ENCODE results near the gene MAPK4.
"Not testable (repeated sequence)": the region's sequence is repeated elsewhere in the genome, so short reads cannot be mapped to it uniquely, and the experiment has no call there.

MAPK4 gene

DNA sequence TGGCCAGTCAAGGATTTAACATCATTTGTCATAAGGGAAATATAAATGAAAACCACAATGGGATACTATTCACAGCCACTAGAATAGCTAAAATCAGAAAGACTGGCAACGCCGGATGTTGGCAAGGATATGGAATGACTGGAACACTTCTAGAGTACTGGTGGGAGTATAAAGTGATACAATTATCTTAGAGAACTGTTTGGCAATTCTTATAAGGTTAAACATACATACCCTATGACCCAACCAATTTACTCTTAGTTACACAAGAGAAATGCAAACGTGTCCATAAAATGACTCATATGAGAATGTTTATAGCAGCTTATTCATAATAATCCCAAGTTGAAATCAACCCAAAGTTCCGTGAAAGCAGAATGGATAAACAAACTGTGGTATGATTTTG is 35.1 kb downstream of the MAPK4 start:
- Histone ChIP-seq H3K27ac (ENCODE audit: insufficient read depth, low read length, poor library complexity, severe bottlenecking) (no peak overlapping the region), H3K36me3 (ENCODE audit: control insufficient read depth, insufficient read depth, low read length) (no peaks in the 10 kb centered on the region), H3K27me3 (replicated peaks; ENCODE audit: control insufficient read depth, insufficient read depth, low read length, poor library complexity, severe bottlenecking) (peaks cover 1% of the 10 kb centered on the region), H3K9me3 (ENCODE audit: control insufficient read depth, low read length) (no peaks in the 10 kb centered on the region), H3K4me3 (ENCODE audit: insufficient read depth, low read depth, low read length, poor library complexity, severe bottlenecking) (no peak overlapping the region), H3K4me1 (ENCODE audit: control insufficient read depth, insufficient read depth, low read length, poor library complexity, severe bottlenecking) (no peaks in the 10 kb centered on the region)
- DNase-seq, result no peak

GRCh38 chr18:50602466-50602865 is 42.6 kb downstream of the MAPK4 start:
- Histone ChIP-seq H3K9me3 (ENCODE audit: control insufficient read depth, low read length) (no peaks in the 10 kb centered on the region), H3K27ac (ENCODE audit: insufficient read depth, low read length, poor library complexity, severe bottlenecking) (no peak overlapping the region), H3K4me1 (ENCODE audit: control insufficient read depth, insufficient read depth, low read length, poor library complexity, severe bottlenecking) (no peaks in the 10 kb centered on the region), H3K27me3 (replicated peaks; ENCODE audit: control insufficient read depth, insufficient read depth, low read length, poor library complexity, severe bottlenecking) (peaks cover 5% of the 10 kb centered on the region), H3K36me3 (ENCODE audit: control insufficient read depth, insufficient read depth, low read length) (no peaks in the 10 kb centered on the region), H3K4me3 (ENCODE audit: insufficient read depth, low read depth, low read length, poor library complexity, severe bottlenecking) (no peak overlapping the region)
- DNase-seq, result no peak

GRCh38 chr18:50606609-50607008 is 46.7 kb downstream of the MAPK4 start:
- Histone ChIP-seq H3K4me1 (ENCODE audit: control insufficient read depth, insufficient read depth, low read length, poor library complexity, severe bottlenecking) (no peaks in the 10 kb centered on the region), H3K9me3 (ENCODE audit: control insufficient read depth, low read length) (no peaks in the 10 kb centered on the region), H3K27me3 (replicated peaks; ENCODE audit: control insufficient read depth, insufficient read depth, low read length, poor library complexity, severe bottlenecking) (no peaks in the 10 kb centered on the region), H3K27ac (ENCODE audit: insufficient read depth, low read length, poor library complexity, severe bottlenecking) (no peak overlapping the region), H3K36me3 (ENCODE audit: control insufficient read depth, insufficient read depth, low read length) (no peaks in the 10 kb centered on the region), H3K4me3 (ENCODE audit: insufficient read depth, low read depth, low read length, poor library complexity, severe bottlenecking) (no peak overlapping the region)
- DNase-seq, result no peak

DNA sequence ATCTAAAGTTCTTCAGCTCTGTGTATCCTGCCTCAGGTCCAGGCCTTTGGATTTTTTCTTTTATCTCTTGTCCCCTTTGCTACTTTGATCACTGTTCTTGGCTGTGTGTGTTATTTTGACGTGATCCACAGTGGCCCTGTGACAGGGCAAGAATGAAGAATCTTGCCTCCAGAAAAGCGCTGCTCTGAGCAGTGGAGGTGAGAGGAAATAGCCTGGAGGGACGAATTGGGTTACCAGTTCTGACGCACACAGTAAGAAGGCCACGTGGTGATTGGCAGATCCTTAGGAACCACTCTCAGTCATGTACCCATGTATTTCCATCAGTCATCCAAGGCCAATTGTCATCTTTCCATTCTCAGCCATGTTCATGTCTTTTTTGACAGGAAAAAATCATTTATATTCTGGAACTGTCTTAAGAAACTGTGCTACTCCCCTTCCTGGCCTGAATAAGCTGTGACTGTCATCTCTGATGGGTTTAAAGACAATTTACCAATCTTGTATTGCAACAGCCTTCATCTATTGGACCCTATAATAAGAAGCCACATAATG is 47.6 kb downstream of the MAPK4 start:
- H3K4me3 ChIP-seq (ENCODE audit: insufficient read depth, low read depth, low read length, poor library complexity, severe bottlenecking), result no peak overlapping the region
- no peak for DNase-seq
- no peak overlapping the region for H3K27ac ChIP-seq (ENCODE audit: insufficient read depth, low read length, poor library complexity, severe bottlenecking)
- no peaks in the 10 kb centered on the region for H3K27me3 ChIP-seq (replicated peaks; ENCODE audit: control insufficient read depth, insufficient read depth, low read length, poor library complexity, severe bottlenecking)
- H3K4me1 ChIP-seq (ENCODE audit: control insufficient read depth, insufficient read depth, low read length, poor library complexity, severe bottlenecking), result no peaks in the 10 kb centered on the region
- H3K9me3 ChIP-seq (ENCODE audit: control insufficient read depth, low read length), result no peaks in the 10 kb centered on the region
- H3K36me3 ChIP-seq (ENCODE audit: control insufficient read depth, insufficient read depth, low read length), result no peaks in the 10 kb centered on the region

GRCh38 chr18:50609171-50609570 is 49.3 kb downstream of the MAPK4 start:
- H3K27me3 ChIP-seq (replicated peaks; ENCODE audit: control insufficient read depth, insufficient read depth, low read length, poor library complexity, severe bottlenecking); H3K4me3 ChIP-seq (ENCODE audit: insufficient read depth, low read depth, low read length, poor library complexity, severe bottlenecking); DNase-seq: not testable (repeated sequence)

GRCh38 chr18:50610349-50610748 is 50.5 kb downstream of the MAPK4 start:
- DNase-seq, result no peak
- H3K9me3 ChIP-seq (ENCODE audit: control insufficient read depth, low read length), result no peaks in the 10 kb centered on the region
- no peaks in the 10 kb centered on the region for H3K36me3 ChIP-seq (ENCODE audit: control insufficient read depth, insufficient read depth, low read length)
- no peak overlapping the region for H3K4me3 ChIP-seq (ENCODE audit: insufficient read depth, low read depth, low read length, poor library complexity, severe bottlenecking)
- H3K4me1 ChIP-seq (ENCODE audit: control insufficient read depth, insufficient read depth, low read length, poor library complexity, severe bottlenecking), result no peaks in the 10 kb centered on the region
- no peaks in the 10 kb centered on the region for H3K27me3 ChIP-seq (replicated peaks; ENCODE audit: control insufficient read depth, insufficient read depth, low read length, poor library complexity, severe bottlenecking)
- H3K27ac ChIP-seq (ENCODE audit: insufficient read depth, low read length, poor library complexity, severe bottlenecking), result no peak overlapping the region

More at GRCh38 chr18:50609171-50609570, 49.3 kb downstream of the MAPK4 start:
- not testable (repeated sequence) for H3K9me3 ChIP-seq (ENCODE audit: control insufficient read depth, low read length); H3K4me1 ChIP-seq (ENCODE audit: control insufficient read depth, insufficient read depth, low read length, poor library complexity, severe bottlenecking); H3K27ac ChIP-seq (ENCODE audit: insufficient read depth, low read length, poor library complexity, severe bottlenecking); H3K36me3 ChIP-seq (ENCODE audit: control insufficient read depth, insufficient read depth, low read length)

GRCh38 chr18:50611529-50611941 is 51.6 kb downstream of the MAPK4 start:
- no peaks in the 10 kb centered on the region for H3K4me1 ChIP-seq (ENCODE audit: control insufficient read depth, insufficient read depth, low read length, poor library complexity, severe bottlenecking)
- DNase-seq, result no peak
- no peaks in the 10 kb centered on the region for H3K27me3 ChIP-seq (replicated peaks; ENCODE audit: control insufficient read depth, insufficient read depth, low read length, poor library complexity, severe bottlenecking)
- no peaks in the 10 kb centered on the region for H3K9me3 ChIP-seq (ENCODE audit: control insufficient read depth, low read length)
- no peaks in the 10 kb centered on the region for H3K36me3 ChIP-seq (ENCODE audit: control insufficient read depth, insufficient read depth, low read length)
- no peak overlapping the region for H3K27ac ChIP-seq (ENCODE audit: insufficient read depth, low read length, poor library complexity, severe bottlenecking)
- H3K4me3 ChIP-seq (ENCODE audit: insufficient read depth, low read depth, low read length, poor library complexity, severe bottlenecking), result no peak overlapping the region

DNA sequence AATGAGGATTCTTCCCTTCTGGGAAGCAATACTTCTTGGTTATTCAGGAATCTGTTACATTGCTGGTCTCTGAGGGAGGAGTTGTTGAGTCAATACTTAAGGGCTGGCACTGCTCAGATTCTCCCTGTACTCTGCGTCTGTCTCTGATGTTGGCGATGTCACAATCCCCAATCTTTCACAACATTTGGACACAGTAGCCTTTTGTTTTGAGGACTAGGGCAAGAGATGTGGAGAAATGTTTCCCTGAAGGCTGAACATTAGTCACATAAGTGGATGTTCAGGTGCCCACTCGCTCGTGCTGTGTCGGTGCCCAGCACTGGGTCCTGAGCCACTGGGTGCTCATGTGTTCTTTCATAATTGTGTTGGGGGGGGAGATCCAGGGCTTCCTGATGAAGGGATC is 55.0 kb downstream of the MAPK4 start:
- Histone ChIP-seq H3K4me3 (ENCODE audit: insufficient read depth, low read depth, low read length, poor library complexity, severe bottlenecking) (no peak overlapping the region), H3K4me1 (ENCODE audit: control insufficient read depth, insufficient read depth, low read length, poor library complexity, severe bottlenecking) (no peaks in the 10 kb centered on the region), H3K9me3 (ENCODE audit: control insufficient read depth, low read length) (no peaks in the 10 kb centered on the region), H3K27ac (ENCODE audit: insufficient read depth, low read length, poor library complexity, severe bottlenecking) (no peak overlapping the region), H3K27me3 (replicated peaks; ENCODE audit: control insufficient read depth, insufficient read depth, low read length, poor library complexity, severe bottlenecking) (no peaks in the 10 kb centered on the region), H3K36me3 (ENCODE audit: control insufficient read depth, insufficient read depth, low read length) (no peaks in the 10 kb centered on the region)
- no peak for DNase-seq

- Histone ChIP-seq H3K4me1 (ENCODE audit: control insufficient read depth, insufficient read depth, low read length, poor library complexity, severe bottlenecking) (no peaks in the 10 kb centered on the region), H3K36me3 (ENCODE audit: control insufficient read depth, insufficient read depth, low read length) (no peaks in the 10 kb centered on the region), H3K9me3 (ENCODE audit: control insufficient read depth, low read length) (no peaks in the 10 kb centered on the region), H3K27me3 (replicated peaks; ENCODE audit: control insufficient read depth, insufficient read depth, low read length, poor library complexity, severe bottlenecking) (no peaks in the 10 kb centered on the region), H3K4me3 (ENCODE audit: insufficient read depth, low read depth, low read length, poor library complexity, severe bottlenecking) (no peak overlapping the region), H3K27ac (ENCODE audit: insufficient read depth, low read length, poor library complexity, severe bottlenecking) (no peak overlapping the region)
- DNase-seq, result no peak
Measured at GRCh38 chr18:50616484-50617048, 56.7 kb downstream of the MAPK4 start.

DNA sequence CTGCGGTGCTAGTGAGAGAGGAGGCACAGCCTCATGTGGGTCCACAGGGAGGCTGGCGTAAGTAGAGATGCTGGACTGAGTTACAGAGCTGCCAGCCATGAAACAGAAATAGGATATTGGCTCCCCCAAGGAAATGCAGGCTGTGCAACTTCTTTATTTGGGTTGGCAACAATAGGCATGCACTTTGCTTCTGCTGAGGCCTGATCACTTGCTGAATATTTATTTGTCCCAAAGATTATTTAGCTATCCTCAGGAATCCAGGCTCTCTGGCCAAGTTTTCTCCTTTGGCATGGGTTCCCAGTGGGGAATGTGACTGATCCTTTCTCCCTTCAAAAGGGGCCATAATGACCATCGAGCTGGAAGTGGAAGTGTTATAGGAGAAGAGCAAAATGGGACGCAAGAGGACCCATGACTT is 60.0 kb downstream of the MAPK4 start:
- H3K9me3 ChIP-seq (ENCODE audit: control insufficient read depth, low read length), result no peaks in the 10 kb centered on the region
- H3K27ac ChIP-seq (ENCODE audit: insufficient read depth, low read length, poor library complexity, severe bottlenecking), result no peak overlapping the region
- no peak overlapping the region for H3K4me3 ChIP-seq (ENCODE audit: insufficient read depth, low read depth, low read length, poor library complexity, severe bottlenecking)
- H3K36me3 ChIP-seq (ENCODE audit: control insufficient read depth, insufficient read depth, low read length), result no peaks in the 10 kb centered on the region
- no peak for DNase-seq
- H3K27me3 ChIP-seq (replicated peaks; ENCODE audit: control insufficient read depth, insufficient read depth, low read length, poor library complexity, severe bottlenecking), result no peaks in the 10 kb centered on the region
- H3K4me1 ChIP-seq (ENCODE audit: control insufficient read depth, insufficient read depth, low read length, poor library complexity, severe bottlenecking), result no peaks in the 10 kb centered on the region

Measured in effector memory CD4-positive, alpha-beta T cell (primary cell).